ENCODE data around the gene KLHL5.
"Not testable (repeated sequence)": the region's sequence is repeated elsewhere in the genome, so short reads cannot be mapped to it uniquely, and the experiment has no call there.

KLHL5 gene

GRCh38 chr4:39104255-39104654 lies 42.2 kb downstream of the KLHL5 start:
- no peak for DNase-seq

GRCh38 chr4:39106011-39106410 lies 44.0 kb downstream of the KLHL5 start:
- DNase-seq = no peak

- no peak for DNase-seq
Measured at GRCh38 chr4:39114436-39114835, 52.4 kb downstream of the KLHL5 start.

GRCh38 chr4:39118034-39118658 lies 56.1 kb downstream of the KLHL5 start:
- no peak for DNase-seq

GRCh38 chr4:39120418-39120817 lies 58.4 kb downstream of the KLHL5 start:
- DNase-seq = no peak

GRCh38 chr4:39124885-39125599 lies 63.0 kb downstream of the KLHL5 start:
- no peak for DNase-seq

GRCh38 chr4:39125600-39125985 lies 63.6 kb downstream of the KLHL5 start:
- DNase-seq = no peak

- no peak for DNase-seq
Measured at GRCh38 chr4:39126256-39127095, 64.4 kb downstream of the KLHL5 start.

GRCh38 chr4:39133623-39134022 lies 71.6 kb downstream of the KLHL5 start:
- no peak for DNase-seq

GRCh38 chr4:39134683-39135306 lies 72.8 kb downstream of the KLHL5 start:
- DNase-seq = no peak

- DNase-seq = not testable (repeated sequence)
Measured at GRCh38 chr4:39138227-39138626, 76.2 kb downstream of the KLHL5 start.

GRCh38 chr4:39146211-39146610 lies 84.2 kb downstream of the KLHL5 start:
- DNase-seq = no peak

GRCh38 chr4:39154009-39154408 lies 92.0 kb downstream of the KLHL5 start:
- no peak for DNase-seq

GRCh38 chr4:39157520-39157919 lies 95.5 kb downstream of the KLHL5 start:
- no peak for DNase-seq

GRCh38 chr4:39166177-39166576 lies 104.1 kb downstream of the KLHL5 start:
- no peak for DNase-seq

GRCh38 chr4:39166669-39167068 lies 104.6 kb downstream of the KLHL5 start:
- no peak for DNase-seq

- no peak for DNase-seq
Measured at GRCh38 chr4:39169426-39169825, 107.4 kb downstream of the KLHL5 start.

- DNase-seq = peak; percentile 4
Measured at GRCh38 chr4:39170301-39170700, 108.3 kb downstream of the KLHL5 start.

All from suppressor macrophage treated with lipopolysaccharide for 4 hours (primary cell).